Esophagus (tissue), 2 donors: Measurements from ENCODE around the gene ATG4D. TPM values are rescaled to one million over a fixed set of nuclear protein-coding genes. Genes with fewer than 3 reads are reported as not detected.

Experiments used
- H3K27ac ChIP-seq, 2 donors: one replicate each; pipeline ENCODE4 v1.5.1; 2013; ENCODE audit warnings: low read depth in 2 of 2, mild to moderate bottlenecking in 2 of 2, inconsistent platforms in 1 of 2, low read length in 1 of 2, moderate library complexity in 1 of 2
- H3K27me3 ChIP-seq, 2 donors: one replicate each; pipeline ENCODE4 v1.6.1; 2013; ENCODE audit warnings: low read length in 2 of 2, control low read depth in 1 of 2, mild to moderate bottlenecking in 1 of 2; ENCODE audit not compliant: insufficient read depth in 2 of 2, control insufficient read depth in 1 of 2
- H3K36me3 ChIP-seq, 2 donors: one replicate each; pipeline ENCODE4 v1.6.1; 2013; ENCODE audit warnings: low read length in 1 of 2; ENCODE audit not compliant: control insufficient read depth in 2 of 2, insufficient read depth in 2 of 2
- H3K4me1 ChIP-seq, 2 donors: one replicate each; pipeline ENCODE4 v1.6.1; 2013; ENCODE audit warnings: low read length in 1 of 2; ENCODE audit not compliant: control insufficient read depth in 2 of 2, insufficient read depth in 2 of 2
- H3K4me3 ChIP-seq, 2 donors: one replicate each; pipeline ENCODE4 v1.5.1; 2013; ENCODE audit warnings: low read length in 2 of 2, mild to moderate bottlenecking in 2 of 2, low read depth in 1 of 2, moderate library complexity in 1 of 2
- H3K9me3 ChIP-seq, 2 donors: one replicate each; pipeline ENCODE4 v1.6.1; 2013; ENCODE audit warnings: mild to moderate bottlenecking in 2 of 2, low read depth in 1 of 2, low read length in 1 of 2, moderate library complexity in 1 of 2; ENCODE audit not compliant: control insufficient read depth in 2 of 2, insufficient read depth in 1 of 2
- WGBS, 2 donors: extraction: QIAGEN DNeasy Blood & Tissue Kit; methylation state at CpG; one replicate each; pipeline ENCODE4 v1.1.7; 2013; 5-methylcytosine and 5-hydroxymethylcytosine counted together
- polyA plus RNA-seq, 2 donors: library from polyadenylated mRNA; stranded (reverse); fragments of 200-250 nt; gene quantifications; one replicate each; pipeline ENCODE4 v1.2.3, GENCODE V29; 2013
- donor health status: healthy with polysubstance abuse.
- donor health status: Bipolar disorder and iron deficiency.

ATG4D gene
- polyA plus RNA-seq, 2 donors = 43.9 to 53.6 TPM

- Histone ChIP-seq H3K4me1 (peaks cover 0 to 7% of the 10 kb centered on the region in 2 donors), H3K4me3 (no peak overlapping the region), H3K9me3 (no peaks in the 10 kb centered on the region), H3K27me3 (no peaks in the 10 kb centered on the region), H3K27ac (peak overlapping the region; percentile 79 to 89), H3K36me3 (peaks cover 12 to 50% of the 10 kb centered on the region in 2 donors)
- 57 to 66% methylated on average over 7 of the region's 7 CpGs for WGBS, 2 donors
These were observed 11.9 kb downstream of the ATG4D start for GRCh38 chr19:10555610-10555973.

DNA sequence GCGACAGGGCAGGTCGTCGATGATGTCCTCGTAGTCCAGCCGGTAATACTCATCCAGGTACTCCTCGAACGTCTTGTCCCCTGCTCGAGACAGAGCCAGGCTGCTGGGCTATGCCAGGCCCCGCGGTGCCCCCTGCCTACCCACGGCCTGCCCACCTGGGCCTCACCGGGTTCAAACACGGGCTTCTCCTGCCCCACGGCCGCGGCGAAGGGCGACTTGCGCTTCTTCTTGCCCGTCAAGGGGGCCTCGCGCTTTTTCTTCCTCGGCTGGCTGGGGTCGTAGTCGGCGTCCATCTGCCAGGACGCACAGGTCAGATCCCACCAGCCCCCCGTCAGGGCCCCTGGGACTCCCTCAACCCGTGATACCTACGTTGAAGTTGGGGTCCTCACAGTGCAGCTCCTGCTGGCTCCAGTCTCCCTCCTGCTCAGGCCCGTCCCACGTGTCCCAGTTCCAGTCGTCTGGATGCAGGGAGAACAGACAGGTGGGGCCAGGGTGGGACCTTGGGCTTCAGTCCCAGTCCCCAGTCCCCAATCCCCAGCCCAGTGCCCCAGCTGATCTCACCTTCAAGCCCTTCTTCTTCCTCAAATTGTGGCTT lies 14.0 kb downstream of the ATG4D start:
- no peak overlapping the region for H3K4me3 ChIP-seq
- peak overlapping the region in 1 of 2 donors; percentile 15 for H3K27ac ChIP-seq
- 93% methylated on average over 33 of the region's 33 CpGs for WGBS, 2 donors
- peaks cover 12 to 38% of the 10 kb centered on the region in 2 donors for H3K36me3 ChIP-seq
- peaks cover 0 to 7% of the 10 kb centered on the region in 2 donors for H3K4me1 ChIP-seq
- no peaks in the 10 kb centered on the region for H3K9me3 ChIP-seq
- no peaks in the 10 kb centered on the region for H3K27me3 ChIP-seq

DNA sequence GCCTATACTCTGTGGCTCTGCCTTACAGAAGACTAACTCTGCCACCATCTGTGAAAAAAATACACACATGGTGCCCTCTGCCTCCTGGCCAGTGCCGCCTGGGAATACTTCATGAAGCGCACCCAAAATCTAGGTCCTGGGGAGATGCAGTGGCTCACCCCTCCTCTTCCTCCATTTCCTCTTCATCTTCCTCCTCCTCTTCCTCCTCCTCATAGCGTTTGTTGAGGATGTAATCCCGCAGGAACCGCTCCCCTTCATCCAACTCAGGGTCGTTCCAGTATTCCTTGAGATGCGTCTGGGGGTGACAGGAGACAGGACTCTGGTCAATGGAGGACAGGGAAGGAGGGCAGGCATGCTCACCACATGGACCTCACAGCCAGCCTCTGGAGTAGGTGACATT lies 16.4 kb downstream of the ATG4D start:
- no peaks in the 10 kb centered on the region for H3K27me3 ChIP-seq
- H3K36me3 ChIP-seq = peaks cover under 1 to 29% of the 10 kb centered on the region in 2 donors
- H3K27ac ChIP-seq = no peak overlapping the region
- no peak overlapping the region for H3K4me3 ChIP-seq
- 87 to 90% methylated on average over 7 of the region's 7 CpGs for WGBS, 2 donors
- H3K9me3 ChIP-seq = no peaks in the 10 kb centered on the region
- peaks cover 0 to 10% of the 10 kb centered on the region in 2 donors for H3K4me1 ChIP-seq

DNA sequence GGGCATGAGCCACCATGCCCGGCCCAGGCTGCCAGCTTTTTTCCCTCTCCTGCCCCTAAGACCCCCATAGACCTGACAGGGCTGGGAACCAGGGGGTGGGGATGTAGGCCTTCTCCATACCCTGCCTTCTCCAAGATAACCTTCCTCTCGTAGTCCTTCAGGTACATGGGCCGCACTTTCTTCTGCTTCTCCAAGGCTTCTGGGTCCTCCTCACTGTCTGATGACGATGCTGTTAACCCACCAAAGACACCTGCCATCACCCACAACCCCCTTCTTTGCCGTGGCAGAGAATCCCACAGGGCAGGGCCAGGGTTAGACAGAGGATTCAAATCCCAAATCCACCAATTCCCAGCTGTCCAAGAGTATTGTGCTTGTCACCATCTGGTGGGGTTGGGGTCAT lies 18.9 kb downstream of the ATG4D start:
- Histone ChIP-seq H3K27me3 (no peaks in the 10 kb centered on the region), H3K36me3 (peaks cover 0 to 20% of the 10 kb centered on the region in 2 donors), H3K9me3 (no peaks in the 10 kb centered on the region), H3K4me3 (no peak overlapping the region), H3K4me1 (peaks cover 3 to 4% of the 10 kb centered on the region in 2 donors), H3K27ac (no peak overlapping the region)
- WGBS, 2 donors = 89 to 90% methylated on average over 5 of the region's 5 CpGs

GRCh38 chr19:10565028-10565566 lies 21.4 kb downstream of the ATG4D start:
- WGBS, 2 donors = 10 to 20% methylated on average over 10 of the region's 10 CpGs
- H3K4me3 ChIP-seq = peak overlapping the region; percentile 73 to 88
- H3K36me3 ChIP-seq = peaks cover 0 to 3% of the 10 kb centered on the region in 2 donors
- no peaks in the 10 kb centered on the region for H3K27me3 ChIP-seq
- no peaks in the 10 kb centered on the region for H3K9me3 ChIP-seq
- peaks cover 3 to 4% of the 10 kb centered on the region in 2 donors for H3K4me1 ChIP-seq
- peak overlapping the region; percentile 92 to 93 for H3K27ac ChIP-seq

- Histone ChIP-seq H3K36me3 (no peaks in the 10 kb centered on the region), H3K9me3 (no peaks in the 10 kb centered on the region), H3K4me1 (peaks cover 3 to 4% of the 10 kb centered on the region in 2 donors), H3K27ac (peak within 1 kb of the TSS; percentile 93 to 94), H3K4me3 (peak within 1 kb of the TSS; percentile 73 to 88), H3K27me3 (no peaks in the 10 kb centered on the region)
- WGBS, 2 donors = 0% methylated on average over 70 to 94 of the region's 94 CpGs
These were observed 22.1 kb downstream of the ATG4D start, which contains the start of gene KRI1 for GRCh38 chr19:10565567-10566407. Gene KRI1 (minus strand): TSS chr19:10566010. CDS start chr19:10565999, 11 bp downstream.

DNA sequence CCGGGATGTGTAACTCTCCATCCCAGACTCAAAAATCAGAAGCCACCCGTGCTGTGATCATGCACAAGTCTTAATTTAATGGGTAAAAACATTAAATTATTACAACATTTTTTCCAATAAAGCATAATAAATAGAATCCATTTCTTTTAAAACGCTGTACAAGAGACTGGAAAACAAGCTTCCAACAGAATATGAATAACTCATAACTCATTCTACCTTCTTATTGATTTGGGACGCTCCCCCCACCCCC lies 22.6 kb downstream of the ATG4D start:
- H3K27ac ChIP-seq = peak overlapping the region; percentile 88 to 94
- no peaks in the 10 kb centered on the region for H3K27me3 ChIP-seq
- no peaks in the 10 kb centered on the region for H3K9me3 ChIP-seq
- no peaks in the 10 kb centered on the region for H3K36me3 ChIP-seq
- WGBS, 2 donors = 5 to 7% methylated on average over 4 of the region's 4 CpGs
- H3K4me3 ChIP-seq = peak overlapping the region; percentile 30 to 73
- peaks cover 3 to 4% of the 10 kb centered on the region in 2 donors for H3K4me1 ChIP-seq

- Histone ChIP-seq H3K27ac (peak overlapping the region; percentile 88 to 94), H3K27me3 (no peaks in the 10 kb centered on the region), H3K4me3 (no peak overlapping the region), H3K36me3 (no peaks in the 10 kb centered on the region), H3K4me1 (peaks cover 3 to 4% of the 10 kb centered on the region in 2 donors), H3K9me3 (no peaks in the 10 kb centered on the region)
- WGBS, 2 donors = 57 to 64% methylated on average over 19 of the region's 19 CpGs
These were observed 23.1 kb downstream of the ATG4D start for GRCh38 chr19:10566658-10567410.

GRCh38 chr19:10567656-10568055 lies 24.0 kb downstream of the ATG4D start:
- no peaks in the 10 kb centered on the region for H3K27me3 ChIP-seq
- no peaks in the 10 kb centered on the region for H3K9me3 ChIP-seq
- WGBS, 2 donors = 33 to 35% methylated on average over 5 of the region's 5 CpGs
- H3K4me3 ChIP-seq = peak overlapping the region in 1 of 2 donors; percentile 68
- H3K27ac ChIP-seq = peak overlapping the region in 1 of 2 donors; percentile 94
- no peaks in the 10 kb centered on the region for H3K36me3 ChIP-seq
- H3K4me1 ChIP-seq = peaks cover 3 to 4% of the 10 kb centered on the region in 2 donors
